NB4 (cell line): ENCODE measurements around the gene C22orf42.
"Not testable (repeated sequence)": the region's sequence is repeated elsewhere in the genome, so short reads cannot be mapped to it uniquely, and the experiment has no call there.

Experiments used
- DNase-seq: peaks from one replicate; pipeline ENCODE4 v3.0.0; 2010; ENCODE audit warnings: low read depth
- H3K4me3 ChIP-seq: one replicate; pipeline ENCODE4 v1.5.1; 2011; ENCODE audit warnings: mild to moderate bottlenecking, low read depth, low read length, moderate library complexity
- CTCF ChIP-seq: IDR thresholded peaks from one replicate; pipeline ENCODE4 v1.5.1; 2012; ENCODE audit warnings: low read depth, low read length
- MYC ChIP-seq: IDR thresholded peaks from 2 replicates; pipeline ENCODE4 v1.6.1; 2011; ENCODE audit warnings: low read depth, low read length
- POLR2A ChIP-seq: IDR thresholded peaks from 2 replicates; pipeline ENCODE4 v1.6.1; 2011; ENCODE audit warnings: mild to moderate bottlenecking; ENCODE audit not compliant: insufficient read length; ENCODE audit errors: extremely low read depth
- TF ChIP-seq, protein P1 (sequence below): IDR thresholded peaks from 2 replicates; pipeline ENCODE4 v1.6.1; 2011; ENCODE audit warnings: low read depth, low read length

C22orf42 gene

GRCh38 chr22:32200752-32201151 is 41.6 kb upstream of the C22orf42 start:
- TF ChIP-seq MYC (no peak), CTCF (no peak), POLR2A (no peak)
- TF ChIP-seq, protein P1, sequence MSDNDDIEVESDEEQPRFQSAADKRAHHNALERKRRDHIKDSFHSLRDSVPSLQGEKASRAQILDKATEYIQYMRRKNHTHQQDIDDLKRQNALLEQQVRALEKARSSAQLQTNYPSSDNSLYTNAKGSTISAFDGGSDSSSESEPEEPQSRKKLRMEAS: no peak
- no peak for DNase-seq
- H3K4me3 ChIP-seq: no peak overlapping the region

GRCh38 chr22:32199961-32200360 is 40.9 kb upstream of the C22orf42 start:
- DNase-seq: no peak
- H3K4me3 ChIP-seq: no peak overlapping the region
- TF ChIP-seq CTCF (no peak), MYC (no peak), POLR2A (no peak)
- TF ChIP-seq, protein P1: no peak

- no peak for DNase-seq
- no peak for TF ChIP-seq MYC
- TF ChIP-seq, protein P1: no peak
- no peak for TF ChIP-seq POLR2A
- no peak for TF ChIP-seq CTCF
- H3K4me3 ChIP-seq: no peak overlapping the region
Measured at GRCh38 chr22:32199341-32199740, 40.2 kb upstream of the C22orf42 start.

- DNase-seq, H3K4me3 ChIP-seq: not testable (repeated sequence)
Measured at GRCh38 chr22:32197553-32198226, 38.6 kb upstream of the C22orf42 start.

DNA sequence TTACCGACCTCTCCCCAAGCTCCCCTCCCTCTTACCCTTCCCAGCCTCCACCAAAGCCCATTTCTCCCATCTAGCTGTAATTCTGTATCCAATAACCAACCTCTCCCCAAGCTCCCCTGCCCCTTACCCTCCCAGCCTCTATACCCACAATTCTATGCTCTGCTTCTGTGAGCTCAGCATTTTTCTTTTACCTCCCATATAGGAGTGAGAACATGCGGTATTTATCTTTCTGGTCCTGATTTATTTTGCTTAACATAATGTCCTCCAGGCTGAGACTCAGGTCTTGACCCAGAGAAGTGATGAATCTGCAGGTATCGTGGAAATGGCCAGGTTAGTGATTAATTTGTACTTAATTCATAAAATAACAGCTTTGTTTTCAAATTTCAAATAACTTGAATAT is 36.8 kb upstream of the C22orf42 start:
- H3K4me3 ChIP-seq: not testable (repeated sequence)

DNA sequence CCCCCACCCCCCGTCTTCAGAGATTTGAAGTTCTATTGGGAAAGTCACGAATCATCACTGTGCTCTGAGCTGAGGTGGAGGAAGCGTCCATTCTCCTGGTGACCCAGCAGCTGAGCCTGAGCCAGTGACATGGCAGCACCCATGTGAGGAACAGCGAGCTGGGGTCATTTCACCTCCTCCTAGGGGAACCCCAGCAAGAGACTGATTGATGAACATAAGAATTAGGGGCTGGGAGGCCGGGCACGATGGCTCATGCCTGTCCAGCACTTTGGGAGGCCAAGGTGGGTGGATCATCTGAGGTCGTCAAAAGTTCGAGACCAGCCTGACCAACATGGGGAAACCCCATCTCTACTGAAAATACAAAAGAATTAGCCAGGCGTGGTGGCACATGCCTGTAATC is 34.2 kb upstream of the C22orf42 start:
- DNase-seq, H3K4me3 ChIP-seq: not testable (repeated sequence)

More for the DNA sequence above, 36.8 kb upstream of the C22orf42 start:
- DNase-seq: not testable (repeated sequence)

DNA sequence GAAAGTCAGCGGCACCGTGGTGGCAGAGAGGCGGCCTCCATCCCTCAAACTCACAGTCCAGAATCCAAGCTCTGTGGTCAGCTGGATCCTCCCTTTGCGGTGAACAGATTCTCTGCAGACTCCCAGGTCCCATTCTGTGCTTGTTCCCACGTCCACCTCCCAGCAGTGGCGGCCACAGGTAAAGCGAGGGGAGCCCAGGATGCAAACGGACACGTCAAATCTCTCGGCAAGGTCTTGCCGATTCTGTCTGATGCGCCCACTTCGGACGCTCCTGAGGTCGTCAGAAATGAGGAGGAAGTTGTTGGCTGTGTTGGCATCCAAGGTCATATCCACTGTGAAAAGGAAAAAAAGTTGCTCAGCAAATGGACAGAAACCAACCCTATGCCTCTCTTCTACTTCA is 31.9 kb upstream of the C22orf42 start:
- DNase-seq, H3K4me3 ChIP-seq: not testable (repeated sequence)

GRCh38 chr22:32185821-32186220 is 26.7 kb upstream of the C22orf42 start:
- no peak overlapping the region for H3K4me3 ChIP-seq
- TF ChIP-seq MYC (no peak), POLR2A (no peak), CTCF (no peak)
- TF ChIP-seq, protein P1: no peak
- no peak for DNase-seq
